Measurements from ENCODE around the gene CHKA. TPM values are rescaled to one million over a fixed set of nuclear protein-coding genes. Genes with fewer than 3 reads are reported as not detected.
A peak's percentile ranks its signal among the peaks of the same experiment; 100 is the strongest.
"Not testable (repeated sequence)": the region's sequence is repeated elsewhere in the genome, so short reads cannot be mapped to it uniquely, and the experiment has no call there.

CHKA gene
- total RNA-seq, 8 experiments from 2014 or later: 13.3 to 41.6 (median 31.8) TPM

- Histone ChIP-seq H3K4me3 (no peak overlapping the region), H3K27ac (no peak overlapping the region), H3K4me1 (replicated peaks in 1 of 2) (no peaks in the 10 kb centered on the region)
- in situ Hi-C loops (cut with MboI; ENCODE audit: low pct_unique_long_range_greater_than_20kb in 2 of 9, low sequenced_read_pairs in 9 of 9, unreplicated experiment in 9 of 9): no loop called here
- no peak for ATAC-seq (replicated peaks in 6 of 8)
- 78 to 100% (median 94%) methylated on average over 2 to 8 of the region's 8 CpGs; no CpG with 5 or more reads in 2 of the 10 experiments for WGBS, 10 experiments
These were observed 24.2 kb downstream of the CHKA start for GRCh38 chr11:68096962-68097361.

GRCh38 chr11:68093565-68093964 is 27.6 kb downstream of the CHKA start:
- ATAC-seq (replicated peaks in 6 of 8): no peak
- 68 to 100% (median 93%) methylated on average over 1 to 4 of the region's 4 CpGs; no CpG with 5 or more reads in 1 of the 10 experiments for WGBS, 10 experiments
- Histone ChIP-seq H3K4me1 (replicated peaks in 1 of 2) (peaks cover 4% of the 10 kb centered on the region in 2 donors), H3K4me3 (no peak overlapping the region), H3K27ac (no peak overlapping the region)
- in situ Hi-C loops (cut with MboI; ENCODE audit: low pct_unique_long_range_greater_than_20kb in 2 of 9, low sequenced_read_pairs in 9 of 9, unreplicated experiment in 9 of 9): no loop called here

GRCh38 chr11:68092946-68093345 is 28.2 kb downstream of the CHKA start:
- ATAC-seq (replicated peaks in 6 of 8); H3K4me3 ChIP-seq; H3K4me1 ChIP-seq (replicated peaks in 1 of 2); in situ Hi-C loops (cut with MboI; ENCODE audit: low pct_unique_long_range_greater_than_20kb in 2 of 9, low sequenced_read_pairs in 9 of 9, unreplicated experiment in 9 of 9); H3K27ac ChIP-seq: not testable (repeated sequence)
- WGBS, 10 experiments: 79 to 100% (median 93%) methylated on average over 1 to 3 of the region's 3 CpGs

GRCh38 chr11:68092411-68092810 is 28.8 kb downstream of the CHKA start:
- 80 to 100% (median 100%) methylated on average over 1 to 2 of the region's 2 CpGs; no CpG with 5 or more reads in 2 of the 10 experiments for WGBS, 10 experiments
- no peak overlapping the region for H3K27ac ChIP-seq
- ATAC-seq (replicated peaks in 6 of 8): no peak

GRCh38 chr11:68090706-68091105 is 30.5 kb downstream of the CHKA start:
- no peak overlapping the region for H3K4me3 ChIP-seq
- WGBS, 10 experiments: 69 to 94% (median 81%) methylated on average over 3 to 6 of the region's 6 CpGs
- H3K27ac ChIP-seq: no peak overlapping the region
- peaks cover 4% of the 10 kb centered on the region in 2 donors for H3K4me1 ChIP-seq (replicated peaks in 1 of 2)
- peak in 2 of 8 experiments; percentile 47 to 61 for ATAC-seq (replicated peaks in 6 of 8)
- in situ Hi-C loops (cut with MboI; ENCODE audit: low pct_unique_long_range_greater_than_20kb in 2 of 9, low sequenced_read_pairs in 9 of 9, unreplicated experiment in 9 of 9): no loop called here

More at GRCh38 chr11:68092411-68092810, 28.8 kb downstream of the CHKA start:
- peaks cover 4% of the 10 kb centered on the region in 2 donors for H3K4me1 ChIP-seq (replicated peaks in 1 of 2)
- H3K4me3 ChIP-seq: no peak overlapping the region
- in situ Hi-C loops (cut with MboI; ENCODE audit: low pct_unique_long_range_greater_than_20kb in 2 of 9, low sequenced_read_pairs in 9 of 9, unreplicated experiment in 9 of 9): no loop called here

- Histone ChIP-seq H3K27ac (no peak overlapping the region), H3K4me3 (no peak overlapping the region), H3K4me1 (replicated peaks in 1 of 2) (peaks cover 4% of the 10 kb centered on the region in 2 donors)
- 75 to 100% (median 85%) methylated on average over 1 of the region's 1 CpG; no CpG with 5 or more reads in 4 of the 10 experiments for WGBS, 10 experiments
- ATAC-seq (replicated peaks in 6 of 8): no peak
- in situ Hi-C loops (cut with MboI; ENCODE audit: low pct_unique_long_range_greater_than_20kb in 2 of 9, low sequenced_read_pairs in 9 of 9, unreplicated experiment in 9 of 9): no loop called here
These were observed 30.9 kb downstream of the CHKA start for GRCh38 chr11:68090287-68090686.

- WGBS, 10 experiments: 69 to 100% (median 93%) methylated on average over 1 to 7 of the region's 8 CpGs; no CpG with 5 or more reads in 4 of the 10 experiments
- Histone ChIP-seq H3K27ac (no peak overlapping the region), H3K4me3 (no peak overlapping the region), H3K4me1 (replicated peaks in 1 of 2) (peaks cover 4% of the 10 kb centered on the region in 2 donors)
- in situ Hi-C loops (cut with MboI; ENCODE audit: low pct_unique_long_range_greater_than_20kb in 2 of 9, low sequenced_read_pairs in 9 of 9, unreplicated experiment in 9 of 9): no loop called here
- peak in 3 of 8 experiments; percentile 19 to 55 (median 30) for ATAC-seq (replicated peaks in 6 of 8)
These were observed 31.5 kb downstream of the CHKA start for GRCh38 chr11:68089679-68090078.

- 90 to 100% (median 95%) methylated on average over 1 to 3 of the region's 3 CpGs; no CpG with 5 or more reads in 3 of the 10 experiments for WGBS, 10 experiments
- in situ Hi-C loops (cut with MboI; ENCODE audit: low pct_unique_long_range_greater_than_20kb in 2 of 9, low sequenced_read_pairs in 9 of 9, unreplicated experiment in 9 of 9): no loop called here
- ATAC-seq (replicated peaks in 6 of 8): no peak
- Histone ChIP-seq H3K27ac (no peak overlapping the region), H3K4me1 (replicated peaks in 1 of 2) (no peaks in the 10 kb centered on the region), H3K4me3 (no peak overlapping the region)
These were observed 37.7 kb downstream of the CHKA start for GRCh38 chr11:68083517-68083916.

GRCh38 chr11:68082481-68082880 is 38.7 kb downstream of the CHKA start:
- no peak overlapping the region for H3K27ac ChIP-seq
- WGBS, 10 experiments: 11 to 100% (median 66%) methylated on average over 1 to 3 of the region's 3 CpGs
- H3K4me1 ChIP-seq (replicated peaks in 1 of 2): no peaks in the 10 kb centered on the region
- H3K4me3 ChIP-seq: no peak overlapping the region
- ATAC-seq (replicated peaks in 6 of 8): peak in 1 of 8 experiments; percentile 60
- in situ Hi-C loops (cut with MboI; ENCODE audit: low pct_unique_long_range_greater_than_20kb in 2 of 9, low sequenced_read_pairs in 9 of 9, unreplicated experiment in 9 of 9): no loop called here

GRCh38 chr11:68081691-68082090 is 39.5 kb downstream of the CHKA start:
- 92 to 100% (median 100%) methylated on average over 1 to 9 of the region's 9 CpGs; no CpG with 5 or more reads in 3 of the 10 experiments for WGBS, 10 experiments
- in situ Hi-C loops (cut with MboI; ENCODE audit: low pct_unique_long_range_greater_than_20kb in 2 of 9, low sequenced_read_pairs in 9 of 9, unreplicated experiment in 9 of 9): no loop called here
- no peaks in the 10 kb centered on the region for H3K4me1 ChIP-seq (replicated peaks in 1 of 2)
- no peak for ATAC-seq (replicated peaks in 6 of 8)
- H3K27ac ChIP-seq: no peak overlapping the region
- H3K4me3 ChIP-seq: no peak overlapping the region

- 92 to 100% (median 96%) methylated on average over 1 to 7 of the region's 8 CpGs; no CpG with 5 or more reads in 5 of the 10 experiments for WGBS, 10 experiments
- Histone ChIP-seq H3K27ac (no peak overlapping the region), H3K4me1 (replicated peaks in 1 of 2) (no peaks in the 10 kb centered on the region), H3K4me3 (no peak overlapping the region)
- in situ Hi-C loops (cut with MboI; ENCODE audit: low pct_unique_long_range_greater_than_20kb in 2 of 9, low sequenced_read_pairs in 9 of 9, unreplicated experiment in 9 of 9): no loop called here
- no peak for ATAC-seq (replicated peaks in 6 of 8)
These were observed 40.3 kb downstream of the CHKA start for GRCh38 chr11:68080860-68081259.

GRCh38 chr11:68077617-68078582 is 43.3 kb downstream of the CHKA start:
- Histone ChIP-seq H3K4me1 (replicated peaks in 1 of 2) (no peaks in the 10 kb centered on the region), H3K4me3 (no peak overlapping the region), H3K27ac (no peak overlapping the region)
- in situ Hi-C loops (cut with MboI; ENCODE audit: low pct_unique_long_range_greater_than_20kb in 2 of 9, low sequenced_read_pairs in 9 of 9, unreplicated experiment in 9 of 9): no loop called here
- no peak for ATAC-seq (replicated peaks in 6 of 8)
- 70 to 100% (median 89%) methylated on average over 1 to 6 of the region's 8 CpGs for WGBS, 10 experiments

GRCh38 chr11:68076371-68077042 is 44.7 kb downstream of the CHKA start:
- WGBS, 10 experiments: 64 to 100% (median 94%) methylated on average over 2 to 8 of the region's 11 CpGs; no CpG with 5 or more reads in 1 of the 10 experiments
- no peak overlapping the region for H3K4me3 ChIP-seq
- no peak overlapping the region for H3K27ac ChIP-seq
- in situ Hi-C loops (cut with MboI; ENCODE audit: low pct_unique_long_range_greater_than_20kb in 2 of 9, low sequenced_read_pairs in 9 of 9, unreplicated experiment in 9 of 9): no loop called here
- no peaks in the 10 kb centered on the region for H3K4me1 ChIP-seq (replicated peaks in 1 of 2)
- ATAC-seq (replicated peaks in 6 of 8): no peak

Data from motor neuron (in vitro differentiated cells).